Measurements from ENCODE around the gene MACROD2. TPM values are rescaled to one million over a fixed set of nuclear protein-coding genes. Genes with fewer than 3 reads are reported as not detected.

The MACROD2 gene
- total RNA-seq, 1 donor from 2014 or later: 6.7 TPM

GRCh38 chr20:14589383-14589782 is 594.1 kb downstream of the MACROD2 start:
- H3K27ac Mint-ChIP-seq: no peak overlapping the region
- no peak for TF ChIP-seq CTCF (conservative IDR thresholded peaks at IDR 0.05)
- H3K4me3 Mint-ChIP-seq: no peak overlapping the region
- H3K27me3 Mint-ChIP-seq: no peaks in the 10 kb centered on the region
- no peaks in the 10 kb centered on the region for H3K9me3 Mint-ChIP-seq
- no peaks in the 10 kb centered on the region for H3K36me3 Mint-ChIP-seq
- no peak for DNase-seq (ENCODE audit: extremely low spot score, unreplicated experiment)
- H3K4me1 Mint-ChIP-seq (ENCODE audit: unreplicated experiment): no peaks in the 10 kb centered on the region

GRCh38 chr20:14595051-14595450 is 599.7 kb downstream of the MACROD2 start:
- H3K4me3 Mint-ChIP-seq: peak overlapping the region; percentile 81
- no peak for TF ChIP-seq CTCF (conservative IDR thresholded peaks at IDR 0.05)

GRCh38 chr20:14597206-14597715 is 601.9 kb downstream of the MACROD2 start:
- Mint-ChIP-seq H3K36me3 (no peaks in the 10 kb centered on the region), H3K9me3 (no peaks in the 10 kb centered on the region), H3K4me3 (peak overlapping the region; percentile 41), H3K27ac (no peak overlapping the region), H3K4me1 (ENCODE audit: unreplicated experiment) (peaks cover 9% of the 10 kb centered on the region), H3K27me3 (no peaks in the 10 kb centered on the region)
- DNase-seq (ENCODE audit: extremely low spot score, unreplicated experiment): no peak
- TF ChIP-seq CTCF (conservative IDR thresholded peaks at IDR 0.05): no peak

More at GRCh38 chr20:14595051-14595450, 599.7 kb downstream of the MACROD2 start:
- Mint-ChIP-seq H3K4me1 (ENCODE audit: unreplicated experiment) (peaks cover 9% of the 10 kb centered on the region), H3K36me3 (no peaks in the 10 kb centered on the region), H3K27me3 (no peaks in the 10 kb centered on the region), H3K9me3 (no peaks in the 10 kb centered on the region), H3K27ac (peak overlapping the region; percentile 35)
- DNase-seq (ENCODE audit: extremely low spot score, unreplicated experiment): no peak

- Mint-ChIP-seq H3K9me3 (no peaks in the 10 kb centered on the region), H3K4me1 (ENCODE audit: unreplicated experiment) (peaks cover 17% of the 10 kb centered on the region)
These were observed 604.3 kb downstream of the MACROD2 start for GRCh38 chr20:14599613-14600012.

GRCh38 chr20:14600527-14600926 is 605.2 kb downstream of the MACROD2 start:
- no peak for DNase-seq (ENCODE audit: extremely low spot score, unreplicated experiment)
- TF ChIP-seq CTCF (conservative IDR thresholded peaks at IDR 0.05): no peak
- Mint-ChIP-seq H3K36me3 (no peaks in the 10 kb centered on the region), H3K4me1 (ENCODE audit: unreplicated experiment) (peaks cover 9% of the 10 kb centered on the region), H3K27me3 (no peaks in the 10 kb centered on the region), H3K9me3 (no peaks in the 10 kb centered on the region), H3K4me3 (no peak overlapping the region), H3K27ac (no peak overlapping the region)

More at GRCh38 chr20:14599613-14600012, 604.3 kb downstream of the MACROD2 start:
- H3K36me3 Mint-ChIP-seq: no peaks in the 10 kb centered on the region
- DNase-seq (ENCODE audit: extremely low spot score, unreplicated experiment): no peak
- H3K27ac Mint-ChIP-seq: no peak overlapping the region
- TF ChIP-seq CTCF (conservative IDR thresholded peaks at IDR 0.05): no peak
- no peaks in the 10 kb centered on the region for H3K27me3 Mint-ChIP-seq
- no peak overlapping the region for H3K4me3 Mint-ChIP-seq

- no peaks in the 10 kb centered on the region for H3K27me3 Mint-ChIP-seq
- H3K4me1 Mint-ChIP-seq (ENCODE audit: unreplicated experiment): peaks cover 11% of the 10 kb centered on the region
- no peak for DNase-seq (ENCODE audit: extremely low spot score, unreplicated experiment)
- TF ChIP-seq CTCF (conservative IDR thresholded peaks at IDR 0.05): no peak
- H3K36me3 Mint-ChIP-seq: no peaks in the 10 kb centered on the region
- H3K9me3 Mint-ChIP-seq: no peaks in the 10 kb centered on the region
- peak overlapping the region; percentile 3 for H3K27ac Mint-ChIP-seq
- no peak overlapping the region for H3K4me3 Mint-ChIP-seq
These were observed 608.8 kb downstream of the MACROD2 start for GRCh38 chr20:14604143-14604542.
